ENCODE data around the gene KCNT1. TPM values are rescaled to one million over a fixed set of nuclear protein-coding genes. Genes with fewer than 3 reads are reported as not detected.

Gene KCNT1
- total and polyA plus RNA-seq, 3 donors from 2014 or later: 1.8 to 7.3 (median 5.3) TPM

- no peaks in the 10 kb centered on the region for H3K9me3 ChIP-seq
- H3K27me3 ChIP-seq: no peaks in the 10 kb centered on the region
- intact Hi-C loops (cut with DNase I; ENCODE audit: low total_unique reads): no loop called here
- 92 to 94% methylated on average over 12 of the region's 12 CpGs for WGBS, 2 donors
- no peaks in the 10 kb centered on the region for H3K36me3 ChIP-seq (ENCODE audit: low read depth, missing control alignments)
- H3K27ac ChIP-seq: no peak overlapping the region
- DNase-seq: no peak
- H3K4me1 ChIP-seq: peaks cover 4% of the 10 kb centered on the region
- no peak overlapping the region for H3K4me3 ChIP-seq
- TF ChIP-seq CTCF (IDR thresholded peaks at IDR 0.05): no peak
- TF ChIP-seq POLR2A (IDR thresholded peaks at IDR 0.05): no peak
These were observed 38.1 kb upstream of the KCNT1 start for GRCh38 chr9:135663857-135664256.

- no peaks in the 10 kb centered on the region for H3K27me3 ChIP-seq
- intact Hi-C loops (cut with DNase I; ENCODE audit: low total_unique reads): no loop called here
- WGBS, 2 donors: 88 to 93% methylated on average over 9 to 10 of the region's 10 CpGs
These were observed 37.7 kb upstream of the KCNT1 start for GRCh38 chr9:135664266-135664665.

GRCh38 chr9:135664801-135665794 lies 36.9 kb upstream of the KCNT1 start:
- no peak for TF ChIP-seq POLR2A (IDR thresholded peaks at IDR 0.05)
- no peak for TF ChIP-seq CTCF (IDR thresholded peaks at IDR 0.05)
- H3K4me1 ChIP-seq: peaks cover 4% of the 10 kb centered on the region
- DNase-seq: no peak
- no peaks in the 10 kb centered on the region for H3K27me3 ChIP-seq
- intact Hi-C loops (cut with DNase I; ENCODE audit: low total_unique reads): no loop called here
- 89 to 90% methylated on average over 31 to 32 of the region's 32 CpGs for WGBS, 2 donors
- no peak overlapping the region for H3K27ac ChIP-seq
- no peaks in the 10 kb centered on the region for H3K36me3 ChIP-seq (ENCODE audit: low read depth, missing control alignments)
- no peak overlapping the region for H3K4me3 ChIP-seq
- no peaks in the 10 kb centered on the region for H3K9me3 ChIP-seq

More at GRCh38 chr9:135664266-135664665, 37.7 kb upstream of the KCNT1 start:
- H3K36me3 ChIP-seq (ENCODE audit: low read depth, missing control alignments): no peaks in the 10 kb centered on the region
- H3K4me3 ChIP-seq: no peak overlapping the region
- no peaks in the 10 kb centered on the region for H3K9me3 ChIP-seq
- no peak for TF ChIP-seq CTCF (IDR thresholded peaks at IDR 0.05)
- TF ChIP-seq POLR2A (IDR thresholded peaks at IDR 0.05): no peak
- no peak for DNase-seq
- H3K27ac ChIP-seq: no peak overlapping the region
- H3K4me1 ChIP-seq: peaks cover 4% of the 10 kb centered on the region

GRCh38 chr9:135665795-135666189 lies 36.2 kb upstream of the KCNT1 start:
- Histone ChIP-seq H3K4me1 (peaks cover 4% of the 10 kb centered on the region), H3K4me3 (no peak overlapping the region), H3K36me3 (ENCODE audit: low read depth, missing control alignments) (no peaks in the 10 kb centered on the region), H3K9me3 (no peaks in the 10 kb centered on the region), H3K27ac (no peak overlapping the region), H3K27me3 (no peaks in the 10 kb centered on the region)
- intact Hi-C loops (cut with DNase I; ENCODE audit: low total_unique reads): no loop called here
- no peak for DNase-seq
- 88 to 90% methylated on average over 6 to 12 of the region's 12 CpGs for WGBS, 2 donors
- TF ChIP-seq POLR2A (IDR thresholded peaks at IDR 0.05) (no peak), CTCF (IDR thresholded peaks at IDR 0.05) (no peak)
